Endodermal cell (in vitro differentiated cells): ENCODE results near the gene OPHN1. TPM values are rescaled to one million over a fixed set of nuclear protein-coding genes. Genes with fewer than 3 reads are reported as not detected.

Experiments used
- DNase-seq: peaks from one replicate; pipeline ENCODE4 v3.0.0-alpha.2; 2017
- H3K27ac ChIP-seq: 2 replicates; pipeline ENCODE4 v1.5.1; 2013; ENCODE audit warnings: mild to moderate bottlenecking, low read depth, low read length, moderate library complexity
- H3K27me3 ChIP-seq: 2 replicates; pipeline ENCODE4 v1.6.1; 2013; ENCODE audit warnings: mild to moderate bottlenecking, low read length, moderate library complexity; ENCODE audit not compliant: insufficient read depth, control insufficient read depth, poor library complexity, severe bottlenecking
- H3K36me3 ChIP-seq: 2 replicates; pipeline ENCODE4 v1.7.0; 2013; ENCODE audit warnings: mild to moderate bottlenecking, low read length, moderate library complexity; ENCODE audit not compliant: control insufficient read depth, insufficient read depth
- H3K4me1 ChIP-seq: one replicate; pipeline ENCODE4 v1.7.0; 2013; ENCODE audit warnings: low read length; ENCODE audit not compliant: control insufficient read depth, insufficient read depth
- H3K4me3 ChIP-seq: 2 replicates; pipeline ENCODE4 v1.5.1; 2013; ENCODE audit warnings: mild to moderate bottlenecking, low read length, moderate library complexity
- H3K9ac ChIP-seq: 2 replicates; pipeline ENCODE4 v1.6.1; 2013; ENCODE audit warnings: mild to moderate bottlenecking, low read length, moderate library complexity; ENCODE audit not compliant: poor library complexity, severe bottlenecking; ENCODE audit errors: extremely low read depth
- H3K9me3 ChIP-seq: 2 replicates; pipeline ENCODE4 v1.6.1; 2013; ENCODE audit warnings: mild to moderate bottlenecking, low read length, moderate library complexity; ENCODE audit not compliant: control insufficient read depth
- H3K27ac Mint-ChIP-seq: 2 replicates; pipeline ENCODE4 v1.8.0; 2020; ENCODE audit warnings: mixed read lengths
- H3K27me3 Mint-ChIP-seq: 2 replicates; pipeline ENCODE4 v1.8.0; 2021; ENCODE audit warnings: mild to moderate bottlenecking, mixed read lengths; ENCODE audit not compliant: insufficient read depth
- H3K36me3 Mint-ChIP-seq: 2 replicates; pipeline ENCODE4 v1.8.0; 2020; ENCODE audit warnings: low read depth, mixed read lengths
- H3K4me1 Mint-ChIP-seq: 2 replicates; pipeline ENCODE4 v1.8.0; 2020; ENCODE audit warnings: mixed read lengths
- H3K4me3 Mint-ChIP-seq: 2 replicates; pipeline ENCODE4 v1.8.0; 2020; ENCODE audit warnings: mild to moderate bottlenecking, moderate library complexity, mixed read lengths
- H3K9me3 Mint-ChIP-seq: 2 replicates; pipeline ENCODE4 v1.8.0; 2020; ENCODE audit warnings: mild to moderate bottlenecking, mixed read lengths
- CTCF ChIP-seq: fragments of 200-600 bp; sonication (generic); conservative IDR thresholded peaks from 2 replicates; pipeline ENCODE4 v1.5.0; 2021; ENCODE audit warnings: antibody characterized with exemption, mild to moderate bottlenecking
- WGBS, 2 experiments: methylation state at CpG; one replicate each; pipeline versions ENCODE4 v1.1.5 to v1.1.7; 2013; ENCODE audit warnings: missing lambda C conversion rate in 2 of 2, mixed read lengths in 1 of 2; ENCODE audit not compliant: insufficient coverage in 1 of 2, insufficient read length in 1 of 2; 5-methylcytosine and 5-hydroxymethylcytosine counted together
- total RNA-seq, 2 donors: library from RNA; stranded (reverse); fragmentation: NEBNext Ultra II Directional in 1 of 2; extraction: Animal tissue kit (Norgen Biotek cat#: 25700) in 1 of 2; gene quantifications; 2 replicates in 1 of 2; 3 replicates in 1 of 2; pipeline ENCODE4 v1.2.1, GENCODE V29; 2021

Gene OPHN1
- total RNA-seq, 2 donors from 2014 or later: 2.9 to 5.0 TPM

GRCh38 chrX:68049466-68049865 is 383.8 kb downstream of the OPHN1 start:
- Mint-ChIP-seq H3K27me3 (no peaks in the 10 kb centered on the region), H3K36me3 (no peaks in the 10 kb centered on the region), H3K27ac (no peak overlapping the region), H3K4me1 (no peaks in the 10 kb centered on the region), H3K4me3 (no peak overlapping the region), H3K9me3 (peaks cover 42% of the 10 kb centered on the region)
- no peak overlapping the region for H3K4me3 ChIP-seq
- no peaks in the 10 kb centered on the region for H3K4me1 ChIP-seq
- H3K27ac ChIP-seq: no peak overlapping the region
- no peak for TF ChIP-seq CTCF
- no peaks in the 10 kb centered on the region for H3K36me3 ChIP-seq
- DNase-seq: no peak
- H3K9me3 ChIP-seq: no peaks in the 10 kb centered on the region
- WGBS, 2 experiments: 82% methylated on average over 3 of the region's 3 CpGs; no CpG with 5 or more reads in 1 of the 2 experiments
- H3K9ac ChIP-seq: no peak overlapping the region
- no peaks in the 10 kb centered on the region for H3K27me3 ChIP-seq

DNA sequence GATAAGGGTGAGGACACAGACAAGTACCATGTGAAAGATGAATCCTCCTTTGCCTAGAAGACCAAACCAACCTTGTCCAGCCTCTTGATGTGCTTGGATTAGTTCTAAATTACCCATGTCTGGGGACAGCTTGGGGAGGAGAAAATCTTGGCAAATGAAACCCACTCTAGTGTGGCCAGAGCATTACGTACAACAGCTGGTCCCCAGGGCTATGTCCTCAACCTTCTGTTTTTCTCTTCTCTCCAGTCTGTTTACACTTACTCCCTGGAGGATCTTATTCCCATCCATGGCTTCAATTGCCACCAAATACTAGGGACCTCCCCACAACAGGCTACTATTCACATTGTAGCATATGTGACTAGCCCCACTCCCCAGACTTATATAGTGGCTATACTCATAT is 384.5 kb downstream of the OPHN1 start:
- DNase-seq: no peak
- no peaks in the 10 kb centered on the region for H3K27me3 Mint-ChIP-seq
- no peaks in the 10 kb centered on the region for H3K36me3 ChIP-seq
- no peaks in the 10 kb centered on the region for H3K36me3 Mint-ChIP-seq
- TF ChIP-seq CTCF: no peak
- no peaks in the 10 kb centered on the region for H3K4me1 ChIP-seq
- no peaks in the 10 kb centered on the region for H3K9me3 ChIP-seq
- no peaks in the 10 kb centered on the region for H3K27me3 ChIP-seq
- H3K27ac ChIP-seq: no peak overlapping the region
- no peak overlapping the region for H3K4me3 Mint-ChIP-seq
- H3K9ac ChIP-seq: no peak overlapping the region
- no peak overlapping the region for H3K4me3 ChIP-seq
- 90% methylated on average over 1 of the region's 1 CpG; no CpG with 5 or more reads in 1 of the 2 experiments for WGBS, 2 experiments
- no peaks in the 10 kb centered on the region for H3K4me1 Mint-ChIP-seq
- H3K9me3 Mint-ChIP-seq: peaks cover 42% of the 10 kb centered on the region
- H3K27ac Mint-ChIP-seq: no peak overlapping the region

DNA sequence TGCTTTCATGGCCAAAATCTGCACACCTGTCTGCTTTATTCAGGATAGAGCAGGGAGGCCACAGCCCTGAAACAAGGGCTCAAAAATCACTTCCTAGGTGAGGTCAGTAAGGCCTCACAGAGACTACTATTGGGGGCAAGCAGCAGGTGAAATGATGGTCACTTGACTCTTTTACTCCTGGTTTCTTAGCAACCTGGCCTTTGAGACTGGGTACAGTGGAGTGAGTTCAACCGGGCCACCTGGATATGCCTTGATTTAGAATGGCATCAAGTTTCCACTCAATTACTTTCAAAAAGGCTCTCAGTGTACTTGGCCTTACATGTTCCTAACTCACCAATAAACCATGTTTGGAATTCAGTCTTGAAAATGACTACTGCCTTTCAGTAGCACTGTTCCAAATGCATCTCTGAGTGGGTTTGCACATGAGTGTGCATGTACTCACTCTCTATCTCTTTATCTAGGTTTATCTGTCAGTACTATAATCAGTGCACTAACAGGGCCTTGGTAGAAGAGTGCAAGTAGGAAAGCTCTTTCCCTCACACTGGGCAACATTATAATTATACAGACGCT is 388.2 kb downstream of the OPHN1 start:
- Mint-ChIP-seq H3K27ac (no peak overlapping the region), H3K9me3 (peaks cover 38% of the 10 kb centered on the region), H3K36me3 (no peaks in the 10 kb centered on the region), H3K4me3 (no peak overlapping the region), H3K27me3 (no peaks in the 10 kb centered on the region), H3K4me1 (no peaks in the 10 kb centered on the region)
- 60 to 83% methylated on average over 1 to 2 of the region's 2 CpGs for WGBS, 2 experiments
- no peak overlapping the region for H3K27ac ChIP-seq
- H3K4me1 ChIP-seq: no peaks in the 10 kb centered on the region
- no peak for DNase-seq
- H3K36me3 ChIP-seq: no peaks in the 10 kb centered on the region
- TF ChIP-seq CTCF: no peak
- H3K9ac ChIP-seq: no peak overlapping the region
- no peak overlapping the region for H3K4me3 ChIP-seq
- no peaks in the 10 kb centered on the region for H3K27me3 ChIP-seq
- H3K9me3 ChIP-seq: no peaks in the 10 kb centered on the region
